ENCODE measurements around the gene BEND5. TPM values are rescaled to one million over a fixed set of nuclear protein-coding genes. Genes with fewer than 3 reads are reported as not detected.

BEND5 gene
- total RNA-seq, 2 experiments from 2014 or later: 25.9 to 34.7 TPM

- DNase-seq: no peak
- ChIA-PET CTCF (interaction anchor here (0.6 to 2.1 kb wide), 3 partner anchors 10 to 166 kb away, joined by 3 to 7 read pairs (median 4); no protein-coding TSS in a partner anchor), POLR2A (no interaction called here)
- Mint-ChIP-seq H3K27me3 (peaks cover 2% of the 10 kb centered on the region), H3K36me3 (ENCODE audit: low read depth) (no peaks in the 10 kb centered on the region), H3K4me1 (no peaks in the 10 kb centered on the region), H3K9me3 (ENCODE audit: low read depth) (no peaks in the 10 kb centered on the region), H3K4me3 (no peak overlapping the region), H3K27ac (no peak overlapping the region)
- intact Hi-C loops (cut with DNase I, micrococcal nuclease): no loop called here
- ATAC-seq: peak; percentile 63
These were observed 88.5 kb downstream of the BEND5 start for GRCh38 chr1:48688102-48688760.

GRCh38 chr1:48687282-48688045 is 89.2 kb downstream of the BEND5 start:
- ChIA-PET CTCF (interaction anchor here (1.3 to 2.1 kb wide), 2 partner anchors 10 to 11 kb away, joined by 4 to 7 read pairs; no protein-coding TSS in a partner anchor), POLR2A (no interaction called here)
- Mint-ChIP-seq H3K4me3 (no peak overlapping the region), H3K27ac (no peak overlapping the region), H3K4me1 (no peaks in the 10 kb centered on the region), H3K36me3 (ENCODE audit: low read depth) (no peaks in the 10 kb centered on the region), H3K27me3 (peaks cover 2% of the 10 kb centered on the region), H3K9me3 (ENCODE audit: low read depth) (no peaks in the 10 kb centered on the region)
- ATAC-seq: no peak
- no peak for DNase-seq
- intact Hi-C loops (cut with DNase I, micrococcal nuclease): no loop called here

- DNase-seq (no peak), ATAC-seq (no peak)
- Mint-ChIP-seq H3K4me1 (no peaks in the 10 kb centered on the region), H3K4me3 (no peak overlapping the region), H3K9me3 (ENCODE audit: low read depth) (no peaks in the 10 kb centered on the region), H3K27ac (no peak overlapping the region), H3K27me3 (no peaks in the 10 kb centered on the region), H3K36me3 (ENCODE audit: low read depth) (no peaks in the 10 kb centered on the region)
- POLR2A ChIA-PET: no interaction called here
- CTCF ChIA-PET: interaction anchor here (2.1 kb wide), 1 partner anchor 8 kb away, joined by 7 read pairs; no protein-coding TSS in a partner anchor
- intact Hi-C loops (cut with DNase I, micrococcal nuclease): no loop called here
These were observed 90.5 kb downstream of the BEND5 start for GRCh38 chr1:48686159-48686558.

DNA sequence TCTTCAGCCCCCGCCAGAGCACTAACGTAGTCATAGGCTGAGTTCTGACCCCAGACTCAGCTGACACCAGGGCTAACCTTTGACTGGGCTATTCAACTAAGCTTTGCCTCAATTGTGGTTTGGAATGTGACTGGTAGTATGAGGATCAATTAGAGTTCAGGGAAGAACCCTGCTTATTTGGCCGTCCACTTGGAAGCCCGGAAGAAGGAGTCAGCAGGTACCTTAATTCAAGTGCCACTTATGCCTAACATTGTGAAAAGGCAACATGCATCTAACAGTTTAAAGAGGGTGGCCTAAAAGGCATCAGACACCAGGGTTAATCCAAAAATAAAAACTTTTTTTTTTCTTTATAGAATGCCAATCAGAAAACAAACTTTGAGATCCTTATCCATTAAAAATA is 92.3 kb downstream of the BEND5 start:
- ChIA-PET CTCF (no interaction called here), POLR2A (no interaction called here)
- ATAC-seq (no peak), DNase-seq (no peak)
- Mint-ChIP-seq H3K4me1 (no peaks in the 10 kb centered on the region), H3K27me3 (no peaks in the 10 kb centered on the region), H3K9me3 (ENCODE audit: low read depth) (no peaks in the 10 kb centered on the region), H3K4me3 (no peak overlapping the region), H3K36me3 (ENCODE audit: low read depth) (no peaks in the 10 kb centered on the region), H3K27ac (no peak overlapping the region)
- intact Hi-C loops (cut with DNase I, micrococcal nuclease): no loop called here

DNA sequence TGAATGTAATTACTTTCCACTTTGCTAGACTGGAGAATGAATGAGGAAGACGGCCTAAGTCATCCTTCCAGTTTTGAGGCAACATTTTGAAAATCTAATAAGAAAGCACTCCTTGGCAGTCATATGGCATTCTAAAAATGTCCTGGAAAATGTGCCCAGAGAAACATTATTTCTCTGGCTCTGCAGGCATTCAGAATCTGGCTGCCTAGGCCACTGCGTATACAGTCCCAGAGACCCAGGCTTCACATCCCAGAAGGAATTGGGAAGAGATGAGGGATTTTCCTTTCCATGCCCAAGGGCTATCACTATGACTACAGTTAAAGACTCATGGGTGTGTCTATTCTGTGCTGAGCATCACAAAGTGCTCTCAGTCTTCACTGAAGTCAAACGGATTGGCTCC is 92.9 kb downstream of the BEND5 start:
- CTCF ChIA-PET: no interaction called here
- no peak for DNase-seq
- no peak overlapping the region for H3K4me3 Mint-ChIP-seq
- no peak for ATAC-seq
- intact Hi-C loops (cut with DNase I, micrococcal nuclease): no loop called here
- H3K27ac Mint-ChIP-seq: no peak overlapping the region
- H3K27me3 Mint-ChIP-seq: no peaks in the 10 kb centered on the region
- no peaks in the 10 kb centered on the region for H3K9me3 Mint-ChIP-seq (ENCODE audit: low read depth)
- H3K36me3 Mint-ChIP-seq (ENCODE audit: low read depth): no peaks in the 10 kb centered on the region
- POLR2A ChIA-PET: no interaction called here
- H3K4me1 Mint-ChIP-seq: no peaks in the 10 kb centered on the region

- no peak overlapping the region for H3K4me3 Mint-ChIP-seq
- CTCF ChIA-PET: no interaction called here
- no peaks in the 10 kb centered on the region for H3K4me1 Mint-ChIP-seq
- no peaks in the 10 kb centered on the region for H3K36me3 Mint-ChIP-seq (ENCODE audit: low read depth)
- POLR2A ChIA-PET: no interaction called here
- H3K9me3 Mint-ChIP-seq (ENCODE audit: low read depth): no peaks in the 10 kb centered on the region
- peaks cover 4% of the 10 kb centered on the region for H3K27me3 Mint-ChIP-seq
- DNase-seq: no peak
- no peak for ATAC-seq
- H3K27ac Mint-ChIP-seq: no peak overlapping the region
- intact Hi-C loops (cut with DNase I, micrococcal nuclease): no loop called here
These were observed 95.0 kb downstream of the BEND5 start for GRCh38 chr1:48681476-48682305.

GRCh38 chr1:48680411-48681035 is 96.2 kb downstream of the BEND5 start:
- no peaks in the 10 kb centered on the region for H3K9me3 Mint-ChIP-seq (ENCODE audit: low read depth)
- peaks cover 4% of the 10 kb centered on the region for H3K27me3 Mint-ChIP-seq
- H3K4me3 Mint-ChIP-seq: no peak overlapping the region
- no peaks in the 10 kb centered on the region for H3K36me3 Mint-ChIP-seq (ENCODE audit: low read depth)
- DNase-seq (no peak), ATAC-seq (no peak)
- ChIA-PET CTCF (interaction anchor here (1.0 kb wide), 1 partner anchor 16 kb away, joined by 5 read pairs; no protein-coding TSS in a partner anchor), POLR2A (no interaction called here)
- no peak overlapping the region for H3K27ac Mint-ChIP-seq
- intact Hi-C loops (cut with DNase I, micrococcal nuclease): no loop called here
- H3K4me1 Mint-ChIP-seq: no peaks in the 10 kb centered on the region

DNA sequence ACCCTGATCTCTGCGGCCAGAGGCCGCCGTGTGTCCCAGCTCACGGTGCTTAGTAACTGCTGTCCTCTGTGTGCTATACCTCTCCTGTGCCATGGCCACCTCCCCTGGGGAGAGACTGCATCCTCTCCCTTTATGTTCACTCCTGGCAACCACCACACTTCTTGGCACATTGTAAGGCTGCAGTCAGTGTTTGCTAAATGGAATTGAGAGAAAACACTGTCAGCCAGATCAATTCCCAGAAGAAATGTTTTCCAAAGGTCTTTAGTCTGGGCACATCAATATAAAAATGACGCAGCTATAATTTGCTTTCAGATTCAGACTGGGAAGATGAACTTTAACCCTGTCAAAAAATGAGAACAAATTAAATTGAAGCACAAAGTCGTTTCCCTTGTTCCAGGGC is 96.8 kb downstream of the BEND5 start:
- intact Hi-C loops (cut with DNase I, micrococcal nuclease): loop anchor here (5.0 to 10.0 kb wide), 3 partner anchors 195 to 1667 kb away; no protein-coding TSS in a partner anchor
- ChIA-PET CTCF (interaction anchor here (0.6 to 1.0 kb wide), 2 partner anchors 17 to 68 kb away, joined by 3 to 5 read pairs; no protein-coding TSS in a partner anchor), POLR2A (no interaction called here)
- Mint-ChIP-seq H3K27me3 (peaks cover 10% of the 10 kb centered on the region), H3K4me3 (no peak overlapping the region), H3K4me1 (no peaks in the 10 kb centered on the region), H3K27ac (no peak overlapping the region), H3K9me3 (ENCODE audit: low read depth) (no peaks in the 10 kb centered on the region), H3K36me3 (ENCODE audit: low read depth) (no peaks in the 10 kb centered on the region)
- no peak for DNase-seq
- no peak for ATAC-seq

- ATAC-seq (no peak), DNase-seq (no peak)
- no peak overlapping the region for H3K27ac Mint-ChIP-seq
- no peaks in the 10 kb centered on the region for H3K4me1 Mint-ChIP-seq
- H3K36me3 Mint-ChIP-seq (ENCODE audit: low read depth): no peaks in the 10 kb centered on the region
- H3K4me3 Mint-ChIP-seq: no peak overlapping the region
- no peaks in the 10 kb centered on the region for H3K9me3 Mint-ChIP-seq (ENCODE audit: low read depth)
- peaks cover 18% of the 10 kb centered on the region for H3K27me3 Mint-ChIP-seq
- intact Hi-C loops (cut with DNase I, micrococcal nuclease): loop anchor here (5.0 to 10.0 kb wide), 3 partner anchors 196 to 1668 kb away; no protein-coding TSS in a partner anchor
- CTCF ChIA-PET: interaction anchor here (0.5 to 2.4 kb wide), 7 partner anchors 11 to 1653 kb away, joined by 3 to 23 read pairs (median 5); no protein-coding TSS in a partner anchor
- POLR2A ChIA-PET: no interaction called here
These were observed 97.8 kb downstream of the BEND5 start for GRCh38 chr1:48678710-48679505.

All from activated CD4-positive, alpha-beta T cell treated with anti-CD3 and anti-CD28 coated beads for 36 hours (primary cell).